ENCODE results near the gene DYNLT4.

- no peak for TF ChIP-seq CTCF (IDR thresholded peaks at IDR 0.05)
- TF ChIP-seq POLR2A (IDR thresholded peaks at IDR 0.05): no peak
These were observed 49.7 kb downstream of the DYNLT4 start for GRCh38 chr1:44757420-44757819.
